NT2/D1 (cell line): Measurements from ENCODE around the gene C3orf62.

Experiments
- SUZ12 ChIP-seq: IDR thresholded peaks from 2 replicates; pipeline ENCODE4 v1.6.1; 2011; ENCODE audit not compliant: insufficient read length, insufficient read depth; ENCODE audit errors: extremely low read depth
- YY1 ChIP-seq: IDR thresholded peaks from 2 replicates; pipeline ENCODE4 v1.6.1; 2011; ENCODE audit not compliant: insufficient read length, insufficient read depth

DNA sequence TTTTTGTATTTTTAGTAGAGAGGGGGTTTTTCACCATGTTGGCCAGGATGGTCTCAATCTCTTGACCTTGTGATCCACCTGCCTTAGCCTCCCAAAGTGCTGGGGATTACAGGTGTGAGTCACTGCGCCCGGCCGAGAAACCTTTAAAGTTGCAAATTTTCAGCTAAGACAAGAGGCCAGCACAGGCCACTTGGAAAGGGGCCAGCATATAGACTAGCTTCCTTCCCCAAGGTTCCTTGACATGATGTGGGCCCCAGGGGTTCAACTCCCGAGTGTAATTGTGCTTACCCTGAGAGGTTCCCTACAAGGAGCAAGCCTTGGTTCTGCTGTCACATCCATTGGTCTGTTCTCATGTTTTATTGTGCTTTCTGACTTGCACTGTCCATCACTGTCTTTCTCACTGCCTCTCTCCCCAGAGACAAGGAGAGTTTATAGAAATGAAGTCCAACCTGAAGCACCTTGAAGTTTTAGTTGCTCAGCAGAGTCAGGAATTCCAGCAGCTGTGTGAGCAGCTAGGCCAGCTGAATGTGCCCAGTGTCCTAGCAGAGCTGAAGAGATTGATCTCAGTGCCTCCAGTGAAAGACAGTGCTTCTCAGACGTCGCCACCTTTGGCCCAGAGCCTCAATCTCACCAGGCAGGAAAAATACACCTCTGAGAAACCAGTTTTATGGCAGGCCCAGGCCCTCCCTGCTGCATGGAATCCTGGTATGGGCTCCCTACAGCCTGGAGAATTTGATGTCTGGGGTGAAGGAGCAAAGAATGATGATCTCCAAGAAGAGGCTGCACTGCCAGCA lies 21.1 kb downstream of the C3orf62 start:
- TF ChIP-seq SUZ12 (no peak), YY1 (no peak)
